HG03558 (cell line): ENCODE results near the gene PLXDC2.

Experiments
- ATAC-seq: cut with Tn5 transposase; IDR thresholded peaks from one replicate; pipeline ENCODE4 v1.9.1; 2021; ENCODE audit warnings: moderate number of reproducible peaks; ENCODE audit not compliant: unreplicated experiment; ENCODE audit errors: extremely low read depth

The PLXDC2 gene

GRCh38 chr10:19904202-19904661 is 88.0 kb downstream of the PLXDC2 start:
- ATAC-seq: peak; percentile 59

- ATAC-seq: no peak
These were observed 90.0 kb downstream of the PLXDC2 start for GRCh38 chr10:19906108-19906791.

- no peak for ATAC-seq
These were observed 92.9 kb downstream of the PLXDC2 start for GRCh38 chr10:19908991-19909696.

- ATAC-seq: no peak
These were observed 95.7 kb downstream of the PLXDC2 start for GRCh38 chr10:19911886-19912285.

- ATAC-seq: no peak
These were observed 97.8 kb downstream of the PLXDC2 start for GRCh38 chr10:19913987-19914386.

DNA sequence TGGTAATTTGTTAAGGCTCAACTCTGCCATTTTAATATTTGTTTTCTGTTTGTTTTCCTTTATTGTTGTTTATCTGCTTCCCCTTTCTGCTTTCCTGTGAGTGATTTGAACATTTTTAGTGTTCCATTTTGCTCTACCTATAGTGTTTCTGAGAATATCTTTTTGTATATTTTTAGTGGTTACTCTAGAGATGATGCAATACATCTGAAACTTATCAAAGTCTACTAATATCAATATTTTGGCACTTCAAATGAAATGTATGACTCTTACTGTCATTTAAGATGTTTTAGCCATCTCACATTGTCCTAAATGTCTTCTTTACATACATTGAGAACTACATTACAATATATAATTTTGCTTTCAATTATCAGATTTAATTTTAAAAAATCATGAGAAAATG is 98.9 kb downstream of the PLXDC2 start:
- no peak for ATAC-seq

GRCh38 chr10:19915816-19916215 is 99.6 kb downstream of the PLXDC2 start:
- no peak for ATAC-seq

GRCh38 chr10:19917751-19918478 is 101.7 kb downstream of the PLXDC2 start:
- no peak for ATAC-seq

DNA sequence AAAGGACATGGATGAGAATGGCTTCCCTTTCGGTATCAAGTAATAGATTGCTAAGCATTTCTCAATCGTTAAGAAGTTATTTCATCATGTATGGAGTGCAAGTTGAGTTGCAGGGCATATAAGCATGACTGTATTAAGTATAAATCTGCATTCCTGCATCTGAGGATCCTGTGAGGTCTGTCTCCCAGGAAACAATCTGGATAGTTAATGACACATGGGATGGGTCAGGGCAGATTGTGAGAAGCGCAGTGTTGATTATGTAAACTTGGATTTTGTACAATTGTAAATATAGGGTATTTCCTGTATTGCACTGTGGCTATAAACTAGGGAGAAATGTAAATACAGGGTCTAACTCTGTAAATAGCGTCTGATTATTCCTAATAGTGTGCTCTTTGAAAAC is 102.6 kb downstream of the PLXDC2 start:
- ATAC-seq: no peak

- ATAC-seq: no peak
These were observed 103.4 kb downstream of the PLXDC2 start for GRCh38 chr10:19919671-19920070.

- ATAC-seq: no peak
These were observed 104.0 kb downstream of the PLXDC2 start for GRCh38 chr10:19920075-19920726.

DNA sequence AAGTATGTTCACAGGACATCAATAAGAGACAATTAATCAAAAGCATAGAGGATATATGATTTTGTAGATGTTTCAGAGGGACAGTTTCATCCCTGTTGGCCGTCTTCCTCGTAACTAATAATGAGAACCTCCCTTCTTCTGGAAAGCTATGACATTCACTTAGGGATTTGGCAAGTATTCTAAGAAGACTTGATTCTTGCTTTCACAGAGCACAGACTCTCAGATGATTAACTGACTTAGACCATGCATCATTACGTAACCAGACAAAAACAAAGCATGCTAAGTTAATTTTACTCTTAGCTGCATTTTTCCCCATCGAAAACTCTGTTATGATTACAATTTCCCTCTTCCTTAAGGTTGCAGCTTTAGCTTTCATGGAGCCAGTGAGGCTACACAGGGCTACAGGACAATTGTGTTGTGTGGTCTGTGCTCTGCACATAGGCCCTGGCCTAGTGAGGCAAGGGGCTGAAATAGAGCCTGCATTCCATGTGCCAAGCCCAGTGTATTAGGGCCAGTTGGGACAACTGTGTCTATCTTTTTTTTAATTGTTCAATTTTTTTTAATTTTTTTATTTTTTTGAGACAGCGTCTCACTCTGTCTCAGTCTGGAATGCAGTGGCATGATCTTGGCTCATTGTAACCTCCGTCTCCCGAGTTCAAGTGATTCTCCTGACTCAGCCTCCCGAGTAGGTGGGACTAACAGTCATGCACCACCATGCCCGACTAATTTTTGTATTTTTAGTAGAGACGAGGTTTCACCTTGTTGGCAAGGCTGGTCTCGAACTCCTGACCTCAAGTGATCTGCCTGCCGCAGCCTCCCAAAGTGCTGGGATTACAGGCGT is 105.3 kb downstream of the PLXDC2 start:
- no peak for ATAC-seq

- ATAC-seq: no peak
These were observed 106.2 kb downstream of the PLXDC2 start for GRCh38 chr10:19922236-19922963.

DNA sequence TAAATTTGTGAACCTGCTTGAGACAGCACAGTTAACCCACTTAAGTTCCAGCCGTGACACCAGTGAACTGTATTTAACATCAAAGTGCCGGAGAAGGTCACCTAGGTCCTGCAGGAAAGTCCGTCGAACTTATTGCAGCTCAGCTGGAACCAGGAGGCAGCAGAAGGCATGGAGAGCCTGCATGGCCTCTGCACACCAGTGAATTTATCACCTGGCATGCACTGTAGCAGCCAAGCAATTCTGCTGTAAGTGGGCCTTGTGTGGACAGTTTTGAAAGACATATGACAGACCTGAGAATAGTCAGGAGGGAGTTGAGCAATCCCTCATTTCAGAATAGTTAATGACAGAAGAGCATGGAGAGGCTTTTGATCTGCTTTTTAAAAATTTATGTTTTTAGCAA is 108.8 kb downstream of the PLXDC2 start:
- no peak for ATAC-seq

GRCh38 chr10:19928936-19929335 is 112.7 kb downstream of the PLXDC2 start:
- no peak for ATAC-seq

DNA sequence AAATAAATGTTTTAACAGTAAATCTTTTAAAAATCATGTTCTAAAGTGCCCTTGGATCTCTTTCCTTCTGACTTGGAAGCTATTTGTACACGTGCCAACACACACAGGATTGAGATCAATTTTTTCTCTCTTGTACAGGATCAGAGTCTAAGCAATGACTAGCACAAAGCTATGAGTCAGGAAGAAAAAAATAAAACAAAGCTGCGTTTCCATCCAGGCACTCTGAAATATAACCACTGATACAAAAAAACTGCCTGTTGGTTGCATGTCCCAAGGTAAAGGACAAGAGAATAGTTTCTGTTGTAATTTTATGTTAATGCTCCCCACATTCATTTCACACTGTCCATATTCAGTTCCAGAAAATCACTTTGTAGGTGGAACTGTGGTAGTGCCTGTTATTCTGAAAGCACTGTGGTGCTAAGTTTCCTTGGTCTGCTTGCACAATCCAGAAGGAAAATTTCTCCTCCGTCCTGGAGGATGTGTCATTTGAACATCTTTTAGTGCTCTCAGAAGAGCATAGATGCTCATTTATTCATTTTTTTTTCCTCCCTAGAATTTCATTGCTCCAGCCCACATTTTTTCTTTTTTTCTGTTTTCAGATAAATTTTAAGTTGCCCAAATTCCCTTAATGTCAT is 113.4 kb downstream of the PLXDC2 start:
- ATAC-seq: no peak

DNA sequence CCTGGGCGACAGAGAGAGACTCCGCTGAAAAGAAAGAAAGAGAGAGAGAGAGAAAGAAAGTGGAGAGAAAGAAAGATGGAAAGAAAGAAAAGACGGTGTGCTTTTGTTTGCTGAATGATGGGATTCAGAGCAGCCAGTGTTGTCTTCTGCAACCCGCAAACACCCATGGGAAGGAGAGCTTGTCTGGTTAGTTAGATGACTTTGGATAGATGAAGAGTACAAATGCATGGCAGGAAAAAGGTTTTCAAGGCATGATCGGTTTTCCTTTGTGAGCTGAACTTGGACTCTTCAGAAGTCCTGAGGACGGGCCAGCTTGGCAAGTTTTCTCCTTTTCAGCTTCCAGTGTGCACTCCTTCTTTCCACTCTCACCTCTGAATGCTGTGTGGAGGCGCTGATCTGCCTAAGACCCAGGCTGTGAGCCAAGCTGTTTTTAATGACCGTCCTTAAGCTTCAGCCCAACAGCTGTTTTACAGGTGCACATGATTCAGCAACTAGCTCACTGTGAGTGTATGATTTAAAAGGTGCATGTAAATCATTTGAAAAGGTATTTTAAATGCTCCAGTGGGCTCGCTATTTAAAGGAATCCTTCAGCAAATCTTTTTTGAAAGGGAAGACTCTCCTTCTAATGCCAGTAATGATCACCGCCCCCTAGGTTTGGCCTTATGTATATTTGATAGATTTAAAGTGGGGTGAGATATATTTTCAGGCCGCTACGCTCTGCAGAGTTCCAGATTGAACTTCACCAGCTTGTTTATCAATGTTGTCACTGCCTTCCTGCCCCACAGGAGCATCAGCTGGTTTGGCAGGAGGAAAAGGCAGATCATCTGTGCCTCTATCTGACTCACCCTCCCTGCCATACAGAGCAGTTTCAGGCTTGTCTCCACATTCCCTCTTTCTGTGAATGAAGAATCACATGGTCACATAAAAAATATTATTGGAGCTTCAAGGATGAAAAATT is 115.0 kb downstream of the PLXDC2 start:
- no peak for ATAC-seq
